SK-N-SH treated with all-trans-retinoic acid at 6 μM for 48 hours (cell line): ENCODE data around the gene PRDM8.

Source experiments
- ARNTL ChIP-seq: fragments of 450-650 bp; formaldehyde crosslinking; IDR thresholded peaks from 2 replicates; pipeline ENCODE4 v1.5.0; 2020; ENCODE audit warnings: low read depth, mild to moderate bottlenecking, moderate library complexity, borderline replicate concordance
- BACH2 ChIP-seq: fragments of 250-450 bp; sonication (Bioruptor Pico); IDR thresholded peaks from 2 replicates; pipeline ENCODE4 v1.9.0; 2021; ENCODE audit warnings: mild to moderate bottlenecking, borderline replicate concordance
- CSDC2 ChIP-seq: fragments of 250-450 bp; sonication (Bioruptor Pico); IDR thresholded peaks from 2 replicates; pipeline ENCODE4 v1.5.0; 2020; ENCODE audit warnings: mild to moderate bottlenecking, moderate library complexity
- ESRRG ChIP-seq: fragments of 250-450 bp; sonication (Bioruptor Pico); IDR thresholded peaks from 2 replicates; pipeline ENCODE4 v1.6.1; 2021; ENCODE audit warnings: mild to moderate bottlenecking
- GLIS3 ChIP-seq: fragments of 250-450 bp; sonication (Bioruptor Pico); IDR thresholded peaks from 2 replicates; pipeline ENCODE4 v1.5.0; 2020; ENCODE audit warnings: mild to moderate bottlenecking, moderate library complexity
- OSR1 ChIP-seq: fragments of 250-450 bp; sonication (Bioruptor Pico); IDR thresholded peaks from 2 replicates; pipeline ENCODE4 v1.8.0; 2022; ENCODE audit warnings: moderate library complexity, mild to moderate bottlenecking, inconsistent platforms
- PATZ1 ChIP-seq: fragments of 250-450 bp; sonication (Bioruptor Pico); IDR thresholded peaks from 2 replicates; pipeline ENCODE4 v1.8.0; 2020; ENCODE audit warnings: mild to moderate bottlenecking, moderate library complexity, borderline replicate concordance
- POU6F1 ChIP-seq: fragments of 250-450 bp; sonication (Bioruptor Pico); IDR thresholded peaks from 2 replicates; pipeline ENCODE4 v1.8.0; 2021; ENCODE audit warnings: low read depth, mild to moderate bottlenecking, moderate library complexity, borderline replicate concordance
- ZFP3 ChIP-seq: fragments of 250-450 bp; sonication (Bioruptor Pico); IDR thresholded peaks from 2 replicates; pipeline ENCODE4 v1.5.0; 2020; ENCODE audit warnings: mild to moderate bottlenecking, moderate library complexity
- ZFP30 ChIP-seq: fragments of 450-650 bp; formaldehyde crosslinking; IDR thresholded peaks from 2 replicates; pipeline ENCODE4 v1.5.0; 2022; ENCODE audit warnings: mild to moderate bottlenecking, moderate library complexity
- ZNF70 ChIP-seq: fragments of 450-650 bp; formaldehyde crosslinking; IDR thresholded peaks from 2 replicates; pipeline ENCODE4 v1.5.0; 2020; ENCODE audit warnings: mild to moderate bottlenecking, moderate library complexity
- TF ChIP-seq, protein P1 (sequence below): fragments of 250-450 bp; sonication (Bioruptor Pico); IDR thresholded peaks from 2 replicates; pipeline ENCODE4 v1.5.0; 2020; ENCODE audit warnings: mild to moderate bottlenecking, moderate library complexity

GRCh38 chr4:80192937-80193336 is 4.4 kb upstream of the PRDM8 start:
- TF ChIP-seq OSR1: no peak
- no peak for TF ChIP-seq BACH2
- TF ChIP-seq GLIS3 (CRISPR knock-in tag): no peak
- TF ChIP-seq POU6F1 (CRISPR knock-in tag): no peak
- TF ChIP-seq, protein P1, sequence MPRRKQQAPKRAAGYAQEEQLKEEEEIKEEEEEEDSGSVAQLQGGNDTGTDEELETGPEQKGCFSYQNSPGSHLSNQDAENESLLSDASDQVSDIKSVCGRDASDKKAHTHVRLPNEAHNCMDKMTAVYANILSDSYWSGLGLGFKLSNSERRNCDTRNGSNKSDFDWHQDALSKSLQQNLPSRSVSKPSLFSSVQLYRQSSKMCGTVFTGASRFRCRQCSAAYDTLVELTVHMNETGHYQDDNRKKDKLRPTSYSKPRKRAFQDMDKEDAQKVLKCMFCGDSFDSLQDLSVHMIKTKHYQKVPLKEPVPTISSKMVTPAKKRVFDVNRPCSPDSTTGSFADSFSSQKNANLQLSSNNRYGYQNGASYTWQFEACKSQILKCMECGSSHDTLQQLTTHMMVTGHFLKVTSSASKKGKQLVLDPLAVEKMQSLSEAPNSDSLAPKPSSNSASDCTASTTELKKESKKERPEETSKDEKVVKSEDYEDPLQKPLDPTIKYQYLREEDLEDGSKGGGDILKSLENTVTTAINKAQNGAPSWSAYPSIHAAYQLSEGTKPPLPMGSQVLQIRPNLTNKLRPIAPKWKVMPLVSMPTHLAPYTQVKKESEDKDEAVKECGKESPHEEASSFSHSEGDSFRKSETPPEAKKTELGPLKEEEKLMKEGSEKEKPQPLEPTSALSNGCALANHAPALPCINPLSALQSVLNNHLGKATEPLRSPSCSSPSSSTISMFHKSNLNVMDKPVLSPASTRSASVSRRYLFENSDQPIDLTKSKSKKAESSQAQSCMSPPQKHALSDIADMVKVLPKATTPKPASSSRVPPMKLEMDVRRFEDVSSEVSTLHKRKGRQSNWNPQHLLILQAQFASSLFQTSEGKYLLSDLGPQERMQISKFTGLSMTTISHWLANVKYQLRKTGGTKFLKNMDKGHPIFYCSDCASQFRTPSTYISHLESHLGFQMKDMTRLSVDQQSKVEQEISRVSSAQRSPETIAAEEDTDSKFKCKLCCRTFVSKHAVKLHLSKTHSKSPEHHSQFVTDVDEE: no peak
- no peak for TF ChIP-seq CSDC2 (CRISPR knock-in tag)
- no peak for TF ChIP-seq ESRRG (CRISPR knock-in tag)
- TF ChIP-seq ZFP30 (CRISPR knock-in tag): no peak
- TF ChIP-seq ZNF70 (CRISPR knock-in tag): no peak
- TF ChIP-seq PATZ1 (CRISPR knock-in tag): no peak
- TF ChIP-seq ARNTL (CRISPR knock-in tag): no peak
- no peak for TF ChIP-seq ZFP3 (CRISPR knock-in tag)
